ENCODE results near the gene SLC16A11.
"Not testable (repeated sequence)": the region's sequence is repeated elsewhere in the genome, so short reads cannot be mapped to it uniquely, and the experiment has no call there.

Gene SLC16A11

DNA sequence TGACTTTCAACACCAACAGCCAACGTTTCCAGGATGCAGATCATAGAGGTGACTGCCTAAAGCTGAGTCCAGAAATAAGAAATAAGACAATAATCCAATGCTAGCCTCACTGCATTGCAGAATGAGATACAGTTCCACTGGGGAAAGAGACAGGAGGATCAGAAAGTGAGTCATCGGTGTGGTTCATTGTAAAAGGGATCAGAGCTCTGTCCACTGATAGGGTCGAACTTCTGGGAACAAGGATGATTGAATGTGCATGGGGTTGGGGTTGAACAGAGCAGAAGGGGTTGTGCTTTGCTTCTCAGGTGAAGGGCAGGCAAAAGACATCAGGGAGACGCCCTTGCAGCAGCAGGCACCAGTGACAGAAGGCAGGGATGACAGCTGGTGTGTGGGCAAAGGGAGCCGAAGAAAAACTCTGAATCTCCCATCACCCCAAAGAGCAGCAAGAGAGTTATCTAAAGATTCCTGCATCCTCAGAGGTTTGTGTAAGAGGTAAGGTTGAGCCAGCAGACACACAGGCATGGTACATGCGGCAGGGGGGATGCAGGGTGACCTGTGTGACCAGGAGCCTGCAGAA, 19.7 kb upstream of the SLC16A11 start:
- no peaks in the 10 kb centered on the region for H3K79me2 ChIP-seq (ENCODE audit: insufficient read depth, low read depth)
- H3K9ac ChIP-seq = no peak overlapping the region
- H3K36me3 ChIP-seq (ENCODE audit: insufficient read depth) = no peaks in the 10 kb centered on the region
- H3K4me2 ChIP-seq = no peak overlapping the region
- TF ChIP-seq, protein P1, sequence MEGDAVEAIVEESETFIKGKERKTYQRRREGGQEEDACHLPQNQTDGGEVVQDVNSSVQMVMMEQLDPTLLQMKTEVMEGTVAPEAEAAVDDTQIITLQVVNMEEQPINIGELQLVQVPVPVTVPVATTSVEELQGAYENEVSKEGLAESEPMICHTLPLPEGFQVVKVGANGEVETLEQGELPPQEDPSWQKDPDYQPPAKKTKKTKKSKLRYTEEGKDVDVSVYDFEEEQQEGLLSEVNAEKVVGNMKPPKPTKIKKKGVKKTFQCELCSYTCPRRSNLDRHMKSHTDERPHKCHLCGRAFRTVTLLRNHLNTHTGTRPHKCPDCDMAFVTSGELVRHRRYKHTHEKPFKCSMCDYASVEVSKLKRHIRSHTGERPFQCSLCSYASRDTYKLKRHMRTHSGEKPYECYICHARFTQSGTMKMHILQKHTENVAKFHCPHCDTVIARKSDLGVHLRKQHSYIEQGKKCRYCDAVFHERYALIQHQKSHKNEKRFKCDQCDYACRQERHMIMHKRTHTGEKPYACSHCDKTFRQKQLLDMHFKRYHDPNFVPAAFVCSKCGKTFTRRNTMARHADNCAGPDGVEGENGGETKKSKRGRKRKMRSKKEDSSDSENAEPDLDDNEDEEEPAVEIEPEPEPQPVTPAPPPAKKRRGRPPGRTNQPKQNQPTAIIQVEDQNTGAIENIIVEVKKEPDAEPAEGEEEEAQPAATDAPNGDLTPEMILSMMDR (conservative IDR thresholded peaks at IDR 0.05; ENCODE audit: low read depth, low read length) = no peak
- no peaks in the 10 kb centered on the region for H4K20me1 ChIP-seq (ENCODE audit: insufficient read depth)
- H3K27me3 ChIP-seq (ENCODE audit: insufficient read depth, low read depth) = no peaks in the 10 kb centered on the region
- H2AFZ ChIP-seq (ENCODE audit: low read depth) = no peak overlapping the region
- H3K27ac ChIP-seq = no peak overlapping the region
- H3K4me1 ChIP-seq (ENCODE audit: low read depth, poor library complexity, severe bottlenecking) = no peaks in the 10 kb centered on the region
- no peak overlapping the region for H3K4me3 ChIP-seq (IDR thresholded peaks at IDR 0.05; ENCODE audit: insufficient read depth, low read depth, low read length)

DNA sequence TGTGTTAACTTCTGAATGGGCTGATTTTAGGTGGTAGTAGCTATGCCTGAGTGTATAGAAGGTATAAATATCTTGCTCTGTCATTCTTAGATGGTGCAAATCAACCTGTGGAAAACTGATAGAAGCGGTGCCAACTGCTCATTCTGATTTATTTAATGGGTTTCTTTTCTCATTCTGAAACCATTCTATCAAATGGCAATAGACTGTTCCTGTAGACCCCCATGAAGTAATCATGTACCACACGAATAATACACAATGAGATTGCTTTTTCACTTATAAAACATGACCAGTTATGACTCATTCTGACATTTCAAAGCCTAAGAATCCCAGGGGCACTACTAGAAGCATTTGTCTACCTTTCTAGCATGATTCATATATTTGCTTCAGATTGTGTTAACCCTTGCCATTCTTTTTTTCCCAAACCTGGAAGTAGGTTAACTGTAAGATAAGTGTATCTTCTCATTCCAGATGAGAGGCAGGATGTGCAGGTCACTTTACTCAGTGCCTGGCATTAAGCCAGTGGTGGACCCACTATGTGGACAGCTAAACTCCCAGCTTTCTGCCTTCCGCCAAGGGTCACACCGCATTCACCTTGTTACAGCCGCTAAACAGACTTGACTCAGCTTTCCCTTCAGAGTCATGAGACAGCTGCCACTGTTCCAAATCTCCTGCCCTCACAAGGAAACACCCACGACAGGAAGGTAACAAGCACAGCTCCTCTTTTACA, 16.4 kb upstream of the SLC16A11 start:
- H3K27me3 ChIP-seq (ENCODE audit: insufficient read depth, low read depth) = no peaks in the 10 kb centered on the region
- no peak overlapping the region for H2AFZ ChIP-seq (ENCODE audit: low read depth)
- TF ChIP-seq, protein P1 (conservative IDR thresholded peaks at IDR 0.05; ENCODE audit: low read depth, low read length) = no peak
- H4K20me1 ChIP-seq (ENCODE audit: insufficient read depth) = no peaks in the 10 kb centered on the region
- no peak overlapping the region for H3K9ac ChIP-seq
- H3K4me1 ChIP-seq (ENCODE audit: low read depth, poor library complexity, severe bottlenecking) = no peaks in the 10 kb centered on the region
- H3K4me2 ChIP-seq = no peak overlapping the region
- H3K36me3 ChIP-seq (ENCODE audit: insufficient read depth) = no peaks in the 10 kb centered on the region
- H3K27ac ChIP-seq = no peak overlapping the region
- no peaks in the 10 kb centered on the region for H3K79me2 ChIP-seq (ENCODE audit: insufficient read depth, low read depth)
- H3K4me3 ChIP-seq (IDR thresholded peaks at IDR 0.05; ENCODE audit: insufficient read depth, low read depth, low read length) = no peak overlapping the region

DNA sequence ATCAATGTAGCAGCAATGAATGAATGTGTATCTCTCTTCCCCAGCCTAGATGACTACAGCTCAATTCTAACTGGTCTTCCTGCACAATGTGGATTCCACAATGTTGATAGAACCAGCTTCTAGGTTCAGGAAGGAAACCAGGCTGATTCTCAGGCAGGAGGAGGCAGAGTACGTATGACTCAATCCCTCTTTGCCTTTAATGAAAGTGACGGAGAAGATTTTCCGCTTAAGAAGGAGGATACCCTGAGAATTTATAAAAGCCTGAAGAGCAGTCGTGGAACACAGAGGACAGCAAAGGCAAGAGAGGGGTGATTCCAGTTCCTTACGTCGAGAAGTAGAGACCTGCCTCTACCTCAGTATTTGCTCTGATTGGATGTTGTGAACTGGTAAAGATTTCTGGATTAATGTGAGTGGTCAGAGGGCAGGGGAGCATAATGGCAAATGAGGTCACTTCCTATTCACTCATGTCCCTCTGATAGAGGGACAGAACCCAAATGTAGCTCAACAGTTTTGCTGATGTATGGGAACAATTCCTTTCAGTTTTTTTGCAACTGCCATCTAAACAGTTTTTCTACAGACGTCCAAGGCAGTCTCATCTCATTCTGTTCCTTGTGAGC, 15.0 kb upstream of the SLC16A11 start:
- H3K4me2 ChIP-seq = no peak overlapping the region
- H3K4me1 ChIP-seq (ENCODE audit: low read depth, poor library complexity, severe bottlenecking) = no peaks in the 10 kb centered on the region
- TF ChIP-seq, protein P1 (conservative IDR thresholded peaks at IDR 0.05; ENCODE audit: low read depth, low read length) = no peak
- no peak overlapping the region for H3K9ac ChIP-seq
- no peaks in the 10 kb centered on the region for H3K27me3 ChIP-seq (ENCODE audit: insufficient read depth, low read depth)
- H3K36me3 ChIP-seq (ENCODE audit: insufficient read depth) = no peaks in the 10 kb centered on the region
- no peak overlapping the region for H2AFZ ChIP-seq (ENCODE audit: low read depth)
- no peak overlapping the region for H3K4me3 ChIP-seq (IDR thresholded peaks at IDR 0.05; ENCODE audit: insufficient read depth, low read depth, low read length)
- no peaks in the 10 kb centered on the region for H3K79me2 ChIP-seq (ENCODE audit: insufficient read depth, low read depth)
- no peaks in the 10 kb centered on the region for H4K20me1 ChIP-seq (ENCODE audit: insufficient read depth)
- no peak overlapping the region for H3K27ac ChIP-seq

DNA sequence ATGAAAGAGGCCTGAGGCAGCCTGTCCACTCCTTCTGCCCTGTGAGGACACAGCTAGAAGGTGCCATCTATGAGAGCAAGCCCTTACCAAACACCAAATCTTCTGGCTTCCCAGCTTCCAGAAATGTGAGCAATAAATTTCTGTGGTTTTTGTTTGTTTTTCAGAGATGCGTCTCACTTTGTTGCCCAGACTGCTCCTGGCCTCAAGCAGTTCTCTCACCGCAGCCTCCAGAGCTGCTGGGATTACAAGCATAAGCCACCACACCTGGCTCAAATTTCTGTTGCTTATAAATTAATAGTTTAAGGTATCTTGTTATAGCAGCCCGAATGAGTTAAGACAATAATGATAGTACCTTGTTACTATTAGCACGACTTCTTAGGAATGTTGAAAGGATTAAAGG, 12.5 kb upstream of the SLC16A11 start:
- Histone ChIP-seq H3K4me2 (no peak overlapping the region), H4K20me1 (ENCODE audit: insufficient read depth) (no peaks in the 10 kb centered on the region), H3K27ac (no peak overlapping the region), H3K79me2 (ENCODE audit: insufficient read depth, low read depth) (no peaks in the 10 kb centered on the region), H3K36me3 (ENCODE audit: insufficient read depth) (no peaks in the 10 kb centered on the region), H3K4me1 (ENCODE audit: low read depth, poor library complexity, severe bottlenecking) (no peaks in the 10 kb centered on the region), H2AFZ (ENCODE audit: low read depth) (no peak overlapping the region), H3K27me3 (ENCODE audit: insufficient read depth, low read depth) (no peaks in the 10 kb centered on the region), H3K4me3 (IDR thresholded peaks at IDR 0.05; ENCODE audit: insufficient read depth, low read depth, low read length) (no peak overlapping the region), H3K9ac (no peak overlapping the region)
- TF ChIP-seq, protein P1 (conservative IDR thresholded peaks at IDR 0.05; ENCODE audit: low read depth, low read length) = no peak

DNA sequence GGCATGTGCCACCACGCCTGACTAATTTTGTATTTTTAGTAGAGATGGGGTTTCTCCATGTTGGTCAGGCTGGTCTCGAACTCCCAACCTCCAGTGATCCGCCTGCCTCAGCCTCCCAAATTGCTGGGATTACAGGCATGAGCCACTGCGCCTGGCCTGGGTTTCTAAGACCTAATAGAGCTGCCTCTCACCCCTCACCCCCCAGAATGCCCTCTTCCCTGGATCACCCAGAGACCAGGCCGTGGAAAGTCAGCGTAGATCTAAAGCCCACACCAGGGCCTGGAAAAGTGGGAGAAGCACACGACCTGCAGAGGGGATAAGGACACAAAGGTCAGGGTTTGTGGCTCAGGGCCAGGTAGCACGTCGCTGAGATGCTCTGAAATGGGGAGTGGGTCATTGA, 6.7 kb upstream of the SLC16A11 start:
- not testable (repeated sequence) for H3K4me3 ChIP-seq (IDR thresholded peaks at IDR 0.05; ENCODE audit: insufficient read depth, low read depth, low read length); H3K79me2 ChIP-seq (ENCODE audit: insufficient read depth, low read depth); H4K20me1 ChIP-seq (ENCODE audit: insufficient read depth); H3K9ac ChIP-seq; H3K27ac ChIP-seq; H3K27me3 ChIP-seq (ENCODE audit: insufficient read depth, low read depth); H3K36me3 ChIP-seq (ENCODE audit: insufficient read depth); H3K4me2 ChIP-seq; H2AFZ ChIP-seq (ENCODE audit: low read depth); H3K4me1 ChIP-seq (ENCODE audit: low read depth, poor library complexity, severe bottlenecking)

All from KMS-11 (cell line).